HG02798 (cell line): Measurements from ENCODE around the gene SIVA1.
"Not testable (repeated sequence)": the region's sequence is repeated elsewhere in the genome, so short reads cannot be mapped to it uniquely, and the experiment has no call there.

Experiments used
- ATAC-seq: cut with Tn5 transposase; IDR thresholded peaks from one replicate; pipeline ENCODE4 v1.9.1; 2021; ENCODE audit warnings: mild to moderate bottlenecking; ENCODE audit not compliant: unreplicated experiment, poor library complexity

Gene SIVA1

DNA sequence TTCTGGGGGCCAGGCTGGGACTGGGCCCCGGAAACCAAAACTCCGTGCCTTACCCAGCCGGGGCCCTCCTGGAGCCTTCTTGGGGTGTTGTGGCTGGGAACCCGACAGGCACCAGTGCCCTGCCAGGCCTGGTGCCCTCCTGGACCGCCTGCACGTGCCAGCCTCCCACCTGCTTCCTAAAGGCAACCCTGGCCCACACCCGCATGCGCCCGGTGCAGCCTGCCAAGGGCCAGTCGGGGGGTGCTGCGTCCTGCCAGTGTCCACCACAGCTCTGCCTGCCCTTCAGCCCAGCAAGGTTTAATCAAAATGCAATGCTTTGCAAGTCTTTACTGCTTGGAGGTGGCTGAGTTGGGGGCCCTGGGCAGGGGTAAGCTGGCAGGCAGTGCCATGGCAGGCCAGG is 34.1 kb upstream of the SIVA1 start:
- ATAC-seq: no peak

DNA sequence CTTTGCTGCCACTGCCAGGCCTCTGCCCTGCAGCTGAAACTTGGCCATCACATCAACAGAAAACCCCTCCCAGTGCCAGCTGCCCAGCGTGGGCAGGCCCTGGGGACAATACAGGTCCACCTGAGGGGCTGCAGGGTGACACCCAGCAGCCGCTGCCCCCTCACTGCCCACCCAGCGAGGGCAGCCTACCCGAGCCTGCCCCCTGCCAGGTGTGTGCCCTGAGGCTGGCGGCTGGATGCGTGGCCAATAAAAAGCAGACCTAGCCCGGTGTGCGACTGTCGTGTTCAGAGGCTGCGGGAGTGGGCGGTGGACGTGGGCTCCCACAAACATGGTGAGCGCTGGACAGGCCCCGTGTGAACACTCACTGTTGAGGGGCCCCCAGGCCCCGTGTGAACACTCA is 33.6 kb upstream of the SIVA1 start:
- ATAC-seq: no peak

- no peak for ATAC-seq
Observed at GRCh38 chr14:104721505-104722431, 31.2 kb upstream of the SIVA1 start.

GRCh38 chr14:104722938-104723650 is 29.9 kb upstream of the SIVA1 start:
- no peak for ATAC-seq

GRCh38 chr14:104723651-104724406 is 29.1 kb upstream of the SIVA1 start, which contains the start of gene ADSS1:
ADSS1 (plus strand) TSS chr14:104724229; CDS start chr14:104724271, 42 bp downstream.
- peak; percentile 48 for ATAC-seq

- ATAC-seq: peak; percentile 3
Observed at GRCh38 chr14:104724407-104724980, 28.5 kb upstream of the SIVA1 start.

DNA sequence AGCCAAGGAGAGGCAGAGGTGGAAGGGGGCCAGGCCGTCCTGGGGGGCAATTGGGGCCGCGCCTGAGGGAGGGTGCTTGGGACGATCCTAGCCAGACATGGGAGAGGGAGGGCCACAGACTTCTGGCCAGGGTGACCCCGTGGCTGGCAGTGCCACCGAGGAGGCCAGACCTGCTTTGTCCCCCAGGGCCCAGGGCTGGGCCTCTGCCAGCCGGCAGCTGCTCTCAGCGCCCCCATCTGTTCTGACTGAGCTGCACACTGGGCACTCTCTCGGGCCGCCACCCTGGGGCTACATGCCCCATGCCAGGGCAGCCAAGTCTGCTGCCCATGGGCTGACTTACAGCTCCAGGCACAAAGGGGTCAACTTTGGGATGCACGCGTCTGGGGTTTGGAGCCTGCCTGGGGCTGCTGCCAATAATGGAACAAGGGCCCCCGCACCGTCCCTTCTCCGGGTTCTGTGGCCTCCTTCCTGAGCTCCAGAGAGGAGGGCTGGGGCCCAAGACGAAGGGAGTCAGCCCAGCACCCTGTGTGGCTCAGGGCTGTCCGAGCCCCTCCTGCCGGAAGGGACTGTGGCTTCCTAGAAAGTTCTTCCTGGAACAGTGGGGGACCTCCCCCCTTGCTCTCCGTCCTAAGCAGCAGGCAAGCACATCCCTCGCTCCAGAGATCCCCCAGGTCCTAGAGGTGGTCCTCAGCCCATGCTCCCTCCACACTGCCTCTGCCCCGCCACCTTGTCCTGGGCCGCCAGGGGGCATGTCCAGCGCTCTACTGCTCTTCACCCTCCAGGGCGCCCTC is 27.8 kb upstream of the SIVA1 start:
- ATAC-seq: no peak

DNA sequence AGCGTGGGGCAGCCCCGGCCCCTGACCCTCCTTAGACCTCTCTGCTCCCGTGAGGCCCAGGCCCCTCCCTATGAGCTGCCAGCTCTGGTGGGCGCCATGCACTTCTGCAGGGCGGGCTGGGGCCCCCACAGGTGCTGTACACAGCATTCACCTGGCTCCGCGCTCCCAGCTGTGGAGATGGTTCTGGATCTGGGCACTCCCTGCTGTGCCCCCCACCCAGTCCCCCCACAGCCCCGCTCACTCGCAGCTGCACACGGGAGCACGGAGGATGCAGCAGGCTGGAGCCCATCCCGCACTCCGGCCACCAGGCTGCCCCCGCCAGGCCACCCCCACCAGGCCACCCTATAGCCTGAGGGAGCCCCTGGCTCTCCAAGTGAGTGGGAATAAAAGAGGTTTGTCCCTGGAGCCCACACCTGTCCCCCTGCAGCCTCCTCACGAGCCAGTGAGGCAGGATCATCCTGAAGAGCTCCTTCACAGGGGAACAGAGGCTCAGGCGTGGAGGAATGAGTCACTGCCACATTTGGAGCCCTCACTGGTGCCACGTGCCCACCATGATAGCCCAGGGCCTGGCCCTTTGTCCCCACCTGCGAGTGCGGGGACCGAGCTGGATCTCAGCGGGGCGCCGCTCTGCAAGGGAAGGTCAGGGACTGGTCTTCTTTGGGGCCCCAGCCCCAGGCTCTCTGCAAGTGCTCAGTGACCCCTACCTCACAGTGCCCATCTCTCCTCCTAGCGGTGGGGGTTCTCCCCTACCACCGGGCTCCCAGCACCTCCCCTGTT is 27.0 kb upstream of the SIVA1 start:
- ATAC-seq: no peak

DNA sequence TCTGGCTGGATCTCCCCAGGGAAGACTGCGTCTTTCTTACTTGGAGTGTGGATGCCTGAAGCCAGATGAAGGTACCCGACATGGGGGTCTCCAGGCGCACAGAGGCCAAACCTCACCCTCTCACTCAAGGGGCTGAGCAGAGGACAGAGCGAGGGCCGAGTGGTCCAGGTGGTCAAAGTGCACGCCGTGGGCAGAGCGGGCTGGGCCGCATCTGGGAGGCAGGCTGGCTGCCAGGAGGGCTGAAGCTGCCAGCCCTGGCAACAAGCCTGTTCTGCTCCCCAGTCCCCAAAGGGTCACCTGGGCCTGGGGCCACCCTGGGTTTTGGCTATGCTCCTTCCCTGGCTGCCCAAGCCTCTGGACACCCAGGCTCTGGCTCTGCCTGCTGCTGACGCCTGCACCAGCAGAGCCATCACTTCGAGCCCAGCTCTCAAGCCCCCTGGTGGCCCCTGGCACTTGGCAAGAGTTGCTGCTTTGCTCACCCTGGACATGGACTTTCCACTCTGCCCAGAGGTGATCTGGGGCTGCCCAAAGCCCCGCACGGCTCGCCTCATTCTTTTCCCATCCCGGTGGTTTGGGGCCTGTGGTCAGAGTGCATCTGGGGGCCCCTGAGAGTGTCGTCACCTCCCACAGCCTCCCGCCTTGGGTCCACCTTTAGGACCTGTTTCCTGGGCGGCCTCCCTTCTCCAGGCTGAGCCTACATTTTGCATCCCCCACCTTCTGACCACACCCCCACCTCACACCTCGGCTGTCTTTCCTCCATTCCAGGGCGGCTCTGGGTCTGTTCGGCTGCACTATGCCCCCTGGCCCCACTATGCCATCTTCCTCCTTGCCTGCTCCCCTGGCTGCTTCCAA is 26.1 kb upstream of the SIVA1 start:
- no peak for ATAC-seq

DNA sequence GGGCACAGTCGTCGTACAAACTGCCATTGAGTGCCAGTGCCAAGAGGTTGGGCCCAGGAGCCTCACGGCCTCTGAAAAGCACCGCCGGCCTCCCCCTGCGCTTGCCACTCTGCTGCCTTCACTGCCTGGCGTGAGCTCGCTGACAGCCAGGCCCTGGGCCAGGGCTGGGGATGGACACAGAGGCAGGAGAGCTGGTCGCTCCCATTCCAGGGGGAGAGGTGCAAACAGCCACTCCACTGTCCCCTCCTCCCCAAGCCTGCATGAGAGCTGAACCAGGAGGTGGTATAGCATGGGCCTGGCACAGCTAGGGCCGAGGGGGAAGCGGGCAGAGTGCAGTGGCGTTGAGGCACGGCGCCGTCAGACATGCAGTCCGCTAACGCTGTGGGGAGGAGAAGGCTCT is 24.3 kb upstream of the SIVA1 start:
- no peak for ATAC-seq

GRCh38 chr14:104729176-104729834 is 23.6 kb upstream of the SIVA1 start:
- not testable (repeated sequence) for ATAC-seq

GRCh38 chr14:104729835-104730181 is 23.1 kb upstream of the SIVA1 start:
- no peak for ATAC-seq

DNA sequence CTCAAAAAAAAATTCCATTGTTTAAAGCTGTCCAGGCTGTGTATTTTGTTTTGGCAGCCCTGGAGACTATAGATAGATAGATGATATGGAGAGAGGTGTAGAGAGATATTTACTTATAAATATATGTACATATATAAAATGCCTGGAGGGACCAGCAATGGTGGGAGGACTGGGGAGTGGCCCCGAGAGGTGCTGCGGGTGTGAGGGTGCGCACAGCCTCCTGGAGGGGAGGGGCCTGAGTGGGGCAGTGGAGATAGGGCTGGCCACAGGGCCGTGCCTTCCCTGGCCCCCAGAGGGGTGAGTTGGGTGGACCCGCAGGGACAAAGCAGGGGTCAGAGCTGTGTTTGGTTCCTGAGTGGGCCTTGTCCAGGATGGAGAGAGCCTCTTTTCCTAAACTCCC is 22.5 kb upstream of the SIVA1 start:
- ATAC-seq: no peak

DNA sequence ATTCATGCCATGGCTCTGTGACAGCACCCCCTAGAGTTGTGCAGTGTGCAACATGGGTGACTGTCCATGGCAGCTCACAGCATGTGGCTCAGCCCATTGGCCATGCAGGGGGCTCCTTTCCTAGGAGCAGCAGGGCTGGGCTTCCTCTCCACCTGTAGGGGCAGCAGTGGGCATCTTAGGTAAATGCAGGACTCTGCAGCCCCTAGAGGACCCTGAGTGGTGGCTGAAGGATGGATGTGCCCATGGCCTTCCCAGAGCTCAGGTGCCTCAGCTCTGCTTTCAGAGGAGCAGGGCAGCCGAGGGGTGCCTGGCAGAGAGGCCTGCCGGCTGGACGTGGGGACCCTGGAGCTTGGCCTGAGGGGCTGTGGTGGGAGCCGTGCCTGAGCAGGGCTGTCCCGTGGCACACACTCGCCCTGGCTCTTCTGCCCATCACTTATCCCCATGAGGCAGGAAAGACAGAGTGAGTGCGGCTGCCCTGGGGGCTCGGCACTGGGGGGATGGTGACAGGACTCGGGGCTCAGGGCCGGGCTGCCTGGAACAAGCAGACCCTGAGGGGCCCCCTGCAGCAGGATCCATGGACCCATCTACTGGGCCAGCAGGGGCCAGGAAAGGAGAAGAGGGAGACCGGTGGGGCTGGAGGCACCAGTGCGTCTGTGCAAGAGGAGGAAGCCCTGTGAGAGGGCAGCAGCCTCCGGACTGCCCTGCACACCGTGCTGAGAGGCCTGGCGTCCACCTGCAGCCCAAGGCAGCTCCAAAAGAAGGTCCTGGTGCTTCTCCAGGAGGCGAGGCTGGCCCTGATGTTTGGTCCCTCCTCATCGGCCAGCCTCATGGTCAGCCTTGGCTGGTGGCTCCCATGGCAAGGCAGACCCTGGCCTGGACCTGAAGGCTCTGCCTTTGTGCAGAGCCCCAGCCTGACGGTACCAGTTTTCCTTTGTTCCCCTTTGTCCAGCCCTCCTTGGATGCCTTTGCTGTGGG is 21.3 kb upstream of the SIVA1 start:
- ATAC-seq: no peak

GRCh38 chr14:104732355-104732804 is 20.6 kb upstream of the SIVA1 start:
- ATAC-seq: no peak

DNA sequence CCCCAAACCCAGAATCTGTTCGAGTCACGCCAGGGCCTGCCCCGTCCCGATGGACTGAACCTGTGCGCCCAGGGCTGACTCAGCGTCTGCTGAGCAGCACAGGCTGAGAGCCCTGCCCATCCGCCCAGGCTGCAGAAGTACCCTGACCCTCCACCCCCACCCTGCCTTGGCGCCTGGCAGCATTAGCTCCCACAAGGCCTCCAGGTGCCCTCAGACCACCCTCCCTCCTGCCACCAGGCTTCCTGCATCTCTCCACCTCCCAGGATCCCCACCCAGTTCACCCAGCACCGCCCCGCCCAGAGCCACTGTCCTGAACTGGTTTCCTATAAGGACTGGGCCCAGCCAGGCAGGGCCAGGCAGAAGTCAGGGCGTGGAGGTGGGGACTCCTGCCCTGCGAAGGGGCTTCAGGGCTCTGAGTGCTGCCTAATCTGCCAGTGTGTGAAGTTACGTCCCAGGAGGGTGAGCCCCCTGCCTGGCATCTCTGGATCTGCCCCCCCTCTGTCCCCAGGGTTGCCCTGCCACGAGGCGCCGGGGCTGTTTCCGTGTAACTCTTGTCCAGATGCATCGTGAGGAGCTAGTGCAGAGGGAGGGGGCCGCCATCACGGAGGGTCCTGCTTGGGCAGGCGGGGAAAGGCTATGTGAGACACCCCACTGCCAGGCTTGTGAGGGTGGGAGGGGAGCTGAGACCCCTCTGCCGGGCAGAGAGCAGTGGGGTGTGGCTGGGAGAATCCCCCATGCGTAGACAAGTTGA is 19.8 kb upstream of the SIVA1 start:
- no peak for ATAC-seq
